ENCODE data around the gene ZNF607. TPM values are rescaled to one million over a fixed set of nuclear protein-coding genes. Genes with fewer than 3 reads are reported as not detected.
"Not testable (repeated sequence)": the region's sequence is repeated elsewhere in the genome, so short reads cannot be mapped to it uniquely, and the experiment has no call there.

The ZNF607 gene
- 0.40 TPM for total RNA-seq (2013)
- polyA plus RNA-seq (under 1 TPM in 2 of 3 donors, not detected in 1; 0.41 to 0.49 TPM), polyA minus RNA-seq (0.14 and 0.16 TPM in 2 replicates), total RNA-seq (0 to 2.9 (median 0.16) reads per million in 11 experiments)

- H2AFZ ChIP-seq (ENCODE audit: insufficient read depth, low read depth, low read length, poor library complexity, severe bottlenecking): peak within 1 kb of the TSS; percentile 86
- H3K4me1 ChIP-seq (ENCODE audit: control insufficient read depth in 1 of 2, insufficient read depth in 2 of 2, low read length in 2 of 2): peaks cover 8 to 15% of the 10 kb centered on the region in 2 donors
- peak within 1 kb of the TSS in 1 of 2 donors; percentile 45 for H3K27ac ChIP-seq (ENCODE audit: low read depth in 1 of 2, low read length in 2 of 2)
- H3K9ac ChIP-seq (ENCODE audit: insufficient read depth, low read length, poor library complexity, severe bottlenecking): peak within 1 kb of the TSS; percentile 79
- DNase-seq: peak; percentile 34 to 48 (median 35)
- H3K27me3 ChIP-seq (ENCODE audit: control insufficient read depth in 2 of 2, insufficient read depth in 2 of 2, low read length in 2 of 2): no peaks in the 10 kb centered on the region
- H3K27ac Mint-ChIP-seq: peak within 1 kb of the TSS in 3 of 7 donors; percentile 66 to 82 (median 75)
- H3K27me3 Mint-ChIP-seq (ENCODE audit: low read depth in 3 of 3): peaks cover 2% of the 10 kb centered on the region in 3 donors
- intact Hi-C loops (cut with micrococcal nuclease): no loop called here
- no peaks in the 10 kb centered on the region for H3K36me3 ChIP-seq (replicated peaks in 1 of 2; ENCODE audit: control insufficient read depth in 1 of 2, insufficient read depth in 2 of 2, low read length in 2 of 2)
- H3K9me3 Mint-ChIP-seq: peaks cover 8 to 38% (median 31%) of the 10 kb centered on the region in 7 donors
- H3K79me2 ChIP-seq (ENCODE audit: insufficient read depth, low read length): peaks cover 5% of the 10 kb centered on the region
- peaks cover 14 to 15% of the 10 kb centered on the region in 2 donors for H3K9me3 ChIP-seq (replicated peaks in 1 of 2; ENCODE audit: control insufficient read depth in 1 of 2, insufficient read depth in 1 of 2, low read length in 2 of 2)
- H3K4me3 ChIP-seq (replicated peaks in 1 of 3; ENCODE audit: low read depth in 2 of 3, low read length in 3 of 3): peak within 1 kb of the TSS; percentile 65 to 92 (median 73)
- no peaks in the 10 kb centered on the region for H4K20me1 ChIP-seq (ENCODE audit: insufficient read depth, low read length)
- H3K4me2 ChIP-seq (replicated peaks; ENCODE audit: extremely low read depth, low read length, poor library complexity, severe bottlenecking): peak within 1 kb of the TSS; percentile 87
- H3K4me3 Mint-ChIP-seq: peak within 1 kb of the TSS; percentile 93 to 94
- peak; percentile 30 for TF ChIP-seq CTCF (IDR thresholded peaks at IDR 0.05)
- peaks cover 14% of the 10 kb centered on the region for H3K4me1 Mint-ChIP-seq
- under 1% methylated on average over 49 of the region's 54 CpGs for WGBS (ENCODE audit: insufficient coverage)
- peaks cover 2 to 5% of the 10 kb centered on the region in 2 donors for H3K36me3 Mint-ChIP-seq
Observed at GRCh38 chr19:37719111-37719926, at the start of gene ZNF607. TSS of gene ZNF607 (minus strand) at chr19:37719761. CDS start at chr19:37711618, 8,143 bp downstream.

- H3K4me3 Mint-ChIP-seq: no peak overlapping the region
- WGBS (ENCODE audit: insufficient coverage): no CpG with 5 or more reads among the region's 1 CpG
- DNase-seq: no peak
- no peaks in the 10 kb centered on the region for H3K4me1 Mint-ChIP-seq
- no peak overlapping the region for H3K4me3 ChIP-seq (replicated peaks in 1 of 3; ENCODE audit: low read depth in 2 of 3, low read length in 3 of 3)
- no peaks in the 10 kb centered on the region for H3K4me1 ChIP-seq (ENCODE audit: control insufficient read depth in 1 of 2, insufficient read depth in 2 of 2, low read length in 2 of 2)
- no peak overlapping the region for H3K9ac ChIP-seq (ENCODE audit: insufficient read depth, low read length, poor library complexity, severe bottlenecking)
- no peaks in the 10 kb centered on the region for H4K20me1 ChIP-seq (ENCODE audit: insufficient read depth, low read length)
- no peak overlapping the region for H3K4me2 ChIP-seq (replicated peaks; ENCODE audit: extremely low read depth, low read length, poor library complexity, severe bottlenecking)
- H3K36me3 Mint-ChIP-seq: peaks cover 52 to 74% of the 10 kb centered on the region in 2 donors
- H3K9me3 ChIP-seq (replicated peaks in 1 of 2; ENCODE audit: control insufficient read depth in 1 of 2, insufficient read depth in 1 of 2, low read length in 2 of 2): peaks cover 45% of the 10 kb centered on the region in 2 donors
- no peak for TF ChIP-seq CTCF (IDR thresholded peaks at IDR 0.05)
- H3K9me3 Mint-ChIP-seq: peaks cover 30 to 68% (median 55%) of the 10 kb centered on the region in 7 donors
- no peaks in the 10 kb centered on the region for H3K27me3 ChIP-seq (ENCODE audit: control insufficient read depth in 2 of 2, insufficient read depth in 2 of 2, low read length in 2 of 2)
- H3K27ac Mint-ChIP-seq: no peak overlapping the region
- peaks cover 12 to 47% of the 10 kb centered on the region in 2 donors for H3K36me3 ChIP-seq (replicated peaks in 1 of 2; ENCODE audit: control insufficient read depth in 1 of 2, insufficient read depth in 2 of 2, low read length in 2 of 2)
- peaks cover 0 to 1% (median 0%) of the 10 kb centered on the region in 3 donors for H3K27me3 Mint-ChIP-seq (ENCODE audit: low read depth in 3 of 3)
- no peaks in the 10 kb centered on the region for H3K79me2 ChIP-seq (ENCODE audit: insufficient read depth, low read length)
- intact Hi-C loops (cut with micrococcal nuclease): no loop called here
- no peak overlapping the region for H2AFZ ChIP-seq (ENCODE audit: insufficient read depth, low read depth, low read length, poor library complexity, severe bottlenecking)
- H3K27ac ChIP-seq (ENCODE audit: low read depth in 1 of 2, low read length in 2 of 2): no peak overlapping the region
Observed at GRCh38 chr19:37763488-37763887, 43.9 kb upstream of the ZNF607 start.

GRCh38 chr19:37757683-37758082 lies 38.1 kb upstream of the ZNF607 start:
- WGBS (ENCODE audit: insufficient coverage): no CpG with 5 or more reads among the region's 4 CpGs
- intact Hi-C loops (cut with micrococcal nuclease); H3K27ac Mint-ChIP-seq; H3K4me3 Mint-ChIP-seq; H4K20me1 ChIP-seq (ENCODE audit: insufficient read depth, low read length); H3K27me3 Mint-ChIP-seq (ENCODE audit: low read depth in 3 of 3); H3K9ac ChIP-seq (ENCODE audit: insufficient read depth, low read length, poor library complexity, severe bottlenecking); H3K4me2 ChIP-seq (replicated peaks; ENCODE audit: extremely low read depth, low read length, poor library complexity, severe bottlenecking); H3K4me1 Mint-ChIP-seq; H2AFZ ChIP-seq (ENCODE audit: insufficient read depth, low read depth, low read length, poor library complexity, severe bottlenecking); H3K27ac ChIP-seq (ENCODE audit: low read depth in 1 of 2, low read length in 2 of 2); H3K4me1 ChIP-seq (ENCODE audit: control insufficient read depth in 1 of 2, insufficient read depth in 2 of 2, low read length in 2 of 2); DNase-seq; H3K79me2 ChIP-seq (ENCODE audit: insufficient read depth, low read length); H3K4me3 ChIP-seq (replicated peaks in 1 of 3; ENCODE audit: low read depth in 2 of 3, low read length in 3 of 3); H3K27me3 ChIP-seq (ENCODE audit: control insufficient read depth in 2 of 2, insufficient read depth in 2 of 2, low read length in 2 of 2): not testable (repeated sequence)
- Histone ChIP-seq H3K9me3 (replicated peaks in 1 of 2; ENCODE audit: control insufficient read depth in 1 of 2, insufficient read depth in 1 of 2, low read length in 2 of 2) (peaks cover 31 to 33% of the 10 kb centered on the region in 2 donors), H3K36me3 (replicated peaks in 1 of 2; ENCODE audit: control insufficient read depth in 1 of 2, insufficient read depth in 2 of 2, low read length in 2 of 2) (peaks cover 4 to 21% of the 10 kb centered on the region in 2 donors)
- Mint-ChIP-seq H3K36me3 (peaks cover 37 to 52% of the 10 kb centered on the region in 2 donors), H3K9me3 (peaks cover 15 to 65% (median 42%) of the 10 kb centered on the region in 7 donors)
